Right lobe of liver (tissue), 4 donors: ENCODE results near the gene RTKN2.

Experiments used
- CTCF ChIP-seq, 4 donors: fragments of 200-600 bp in 3 of 4; fragments of 450-650 bp in 1 of 4; IDR thresholded peaks; one replicate each; pipeline versions ENCODE4 v1.5.1 to v1.8.0; 2016 to 2022; ENCODE audit warnings: antibody characterized with exemption in 4 of 4, mild to moderate bottlenecking in 2 of 4
- POLR2A ChIP-seq: fragments of 450-650 bp; IDR thresholded peaks from one replicate; pipeline ENCODE4 v1.6.1; 2017; ENCODE audit warnings: antibody characterized with exemption, mild to moderate bottlenecking
- donor health status: DM: no; HTN: no; CAD: no.
- donor health status: DM: no; HTN: no; CAD: no.
- donor health status: DM: no; HTN: yes; CAD: no.

DNA sequence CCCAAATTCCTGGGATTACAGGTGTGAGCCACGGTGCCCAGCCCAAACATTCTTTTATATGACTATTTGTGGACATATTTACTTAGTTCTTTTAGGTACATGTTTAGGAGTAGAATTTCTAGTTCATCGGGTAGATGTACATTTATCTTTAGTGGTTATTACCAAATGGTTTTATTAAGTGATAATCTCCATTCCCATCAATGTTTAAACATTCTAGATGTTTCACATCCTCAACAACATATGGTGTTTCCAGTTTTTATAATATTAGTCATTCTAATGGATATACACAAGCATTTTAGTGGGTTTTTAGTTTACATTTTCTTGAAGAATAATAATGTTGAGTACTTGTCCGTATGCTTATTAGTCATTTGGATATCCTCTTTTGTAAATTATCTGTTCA, 131.7 kb downstream of the RTKN2 start:
- TF ChIP-seq CTCF (IDR thresholded peaks at IDR 0.05) (no peak), POLR2A (no peak)
